WTC11 (cell line): ENCODE measurements around the gene GDPGP1. TPM values are rescaled to one million over a fixed set of nuclear protein-coding genes. Genes with fewer than 3 reads are reported as not detected.

Source experiments
- ATAC-seq: fragments of 200-7000 bp; cut with Tn5 transposase; 2 replicates; pipeline ENCODE4 v1.10.0; 2021; ENCODE audit warnings: mild to moderate bottlenecking, moderate library complexity
- CTCF ChIA-PET: fragments of 300-600 bp; sonication (Branson Sonifier 250); formaldehyde crosslinking; loops from one replicate; lab custom pipeline; 2021; ENCODE audit warnings: antibody characterized with exemption; lab: Charles Lee
- POLR2A ChIA-PET: fragments of 350-600 bp; sonication (Branson Sonifier 250); formaldehyde crosslinking; loops from one replicate; lab custom pipeline; 2021; ENCODE audit warnings: antibody characterized with exemption; lab: Charles Lee
- DNase-seq: peaks from one replicate; pipeline ENCODE4 v3.0.0; 2021; ENCODE audit warnings: low spot score
- H3K27ac Mint-ChIP-seq: 2 replicates; pipeline ENCODE4 v1.8.0; 2021; ENCODE audit warnings: mixed read lengths
- H3K27me3 Mint-ChIP-seq: 2 replicates; pipeline ENCODE4 v1.8.0; 2021; ENCODE audit warnings: low read depth, mild to moderate bottlenecking, moderate library complexity, mixed read lengths
- H3K36me3 Mint-ChIP-seq: 2 replicates; pipeline ENCODE4 v1.8.0; 2021; ENCODE audit warnings: mixed read lengths
- H3K4me1 Mint-ChIP-seq: 2 replicates; pipeline ENCODE4 v1.8.0; 2022; ENCODE audit warnings: mixed read lengths
- H3K4me3 Mint-ChIP-seq: 2 replicates; pipeline ENCODE4 v1.8.0; 2021; ENCODE audit warnings: mild to moderate bottlenecking, moderate library complexity, mixed read lengths
- H3K9me3 Mint-ChIP-seq: 2 replicates; pipeline ENCODE4 v1.8.0; 2021; ENCODE audit warnings: mixed read lengths
- AFF4 ChIP-seq: sonication (generic); formaldehyde crosslinking; IDR thresholded peaks from 2 replicates; pipeline ENCODE4 v1.8.1; 2023; ENCODE audit warnings: mild to moderate bottlenecking, missing genetic modification reagents, borderline replicate concordance
- GRHL2 ChIP-seq: fragments of 250-450 bp; sonication (Bioruptor Pico); IDR thresholded peaks from 2 replicates; pipeline ENCODE4 v1.8.0; 2022; ENCODE audit warnings: mild to moderate bottlenecking, moderate library complexity; ENCODE audit not compliant: insufficient replicate concordance, severe bottlenecking
- GTF2I ChIP-seq: fragments of 250-450 bp; sonication (Bioruptor Pico); conservative IDR thresholded peaks from 2 replicates; pipeline ENCODE4 v1.4.0; 2021; ENCODE audit warnings: mild to moderate bottlenecking
- JAZF1 ChIP-seq: fragments of 250-450 bp; sonication (Bioruptor Pico); IDR thresholded peaks from 2 replicates; pipeline ENCODE4 v1.9.0; 2021; ENCODE audit warnings: moderate library complexity, mild to moderate bottlenecking, inconsistent platforms
- MAX ChIP-seq: sonication (generic); formaldehyde crosslinking; IDR thresholded peaks from 2 replicates; pipeline ENCODE4 v1.8.0; 2022; ENCODE audit warnings: mild to moderate bottlenecking, missing genetic modification reagents
- MYBL2 ChIP-seq: sonication (generic); formaldehyde crosslinking; IDR thresholded peaks from 2 replicates; pipeline ENCODE4 v1.8.1; 2023; ENCODE audit warnings: mild to moderate bottlenecking, moderate library complexity, missing genetic modification reagents
- NR2C2 ChIP-seq: sonication (generic); formaldehyde crosslinking; IDR thresholded peaks from 2 replicates; pipeline ENCODE4 v1.8.0; 2022; ENCODE audit warnings: mild to moderate bottlenecking, missing genetic modification reagents
- PREB ChIP-seq: sonication (generic); formaldehyde crosslinking; IDR thresholded peaks from 2 replicates; pipeline ENCODE4 v1.8.1; 2022; ENCODE audit warnings: mild to moderate bottlenecking, missing genetic modification reagents, moderate library complexity, borderline replicate concordance
- RELA ChIP-seq: sonication (generic); formaldehyde crosslinking; IDR thresholded peaks from 2 replicates; pipeline ENCODE4 v1.8.1; 2022; ENCODE audit warnings: missing genetic modification reagents, mild to moderate bottlenecking, borderline replicate concordance
- SP1 ChIP-seq: sonication (generic); formaldehyde crosslinking; conservative IDR thresholded peaks from 2 replicates; pipeline ENCODE4 v1.8.1; 2022; ENCODE audit warnings: missing genetic modification reagents
- USF1 ChIP-seq: sonication (generic); formaldehyde crosslinking; IDR thresholded peaks from 2 replicates; pipeline ENCODE4 v1.8.0; 2022; ENCODE audit warnings: mild to moderate bottlenecking, missing genetic modification reagents
- ZMAT4 ChIP-seq: fragments of 250-450 bp; sonication (Bioruptor Pico); IDR thresholded peaks from 2 replicates; pipeline ENCODE4 v1.9.0; 2021; ENCODE audit warnings: mild to moderate bottlenecking
- ZSCAN18 ChIP-seq: fragments of 250-450 bp; sonication (Bioruptor Pico); IDR thresholded peaks from 2 replicates; pipeline ENCODE4 v2.1.2; 2022; ENCODE audit warnings: mild to moderate bottlenecking, moderate library complexity
- total RNA-seq: library from RNA; stranded (reverse); gene quantifications from 3 replicates; pipeline ENCODE4 v1.2.3, GENCODE V29; 2021

Gene GDPGP1
- total RNA-seq, 1 experiment from 2014 or later: 2.6 TPM

GRCh38 chr15:90208356-90208755, 25.7 kb upstream of the GDPGP1 start (continued):
- no peak for TF ChIP-seq GRHL2 (CRISPR knock-in tag)

GRCh38 chr15:90209591-90209990, 24.4 kb upstream of the GDPGP1 start:
- POLR2A ChIA-PET: no interaction called here
- DNase-seq (no peak), ATAC-seq (no peak)
- Mint-ChIP-seq H3K27ac (no peak overlapping the region), H3K4me1 (peaks cover 2% of the 10 kb centered on the region; the same call in 1 of the 2 replicates), H3K9me3 (no peaks in the 10 kb centered on the region), H3K4me3 (no peak overlapping the region), H3K36me3 (peaks cover 12% of the 10 kb centered on the region; the same call in 1 of the 2 replicates), H3K27me3 (no peaks in the 10 kb centered on the region)
- CTCF ChIA-PET: interaction anchor here (2.7 kb wide), 1 partner anchor 12 kb away, joined by 8 read pairs; no protein-coding TSS in a partner anchor
- no peak for TF ChIP-seq USF1 (CRISPR knock-in tag)
- no peak for TF ChIP-seq MYBL2 (CRISPR knock-in tag)
- TF ChIP-seq PREB: no peak
- no peak for TF ChIP-seq GTF2I (CRISPR knock-in tag)
- no peak for TF ChIP-seq SP1 (CRISPR knock-in tag)
- no peak for TF ChIP-seq NR2C2 (CRISPR knock-in tag)
- no peak for TF ChIP-seq ZMAT4 (CRISPR knock-in tag)
- no peak for TF ChIP-seq ZSCAN18 (CRISPR knock-in tag)
- TF ChIP-seq, all 79 proteins: peak for 0

- H3K27ac Mint-ChIP-seq: peak overlapping the region; percentile 80; the same call in 1 of the 2 replicates
- ChIA-PET CTCF (interaction anchor here (2.7 kb wide), 1 partner anchor 11 kb away, joined by 8 read pairs; no protein-coding TSS in a partner anchor), POLR2A (no interaction called here)
- no peaks in the 10 kb centered on the region for H3K9me3 Mint-ChIP-seq
- DNase-seq (no peak), ATAC-seq (no peak)
- TF ChIP-seq MAX (CRISPR knock-in tag): no peak
- TF ChIP-seq JAZF1 (CRISPR knock-in tag): no peak
- no peak for TF ChIP-seq AFF4 (CRISPR knock-in tag)
- no peak for TF ChIP-seq GTF2I (CRISPR knock-in tag)
- TF ChIP-seq RELA (CRISPR knock-in tag): no peak
- H3K36me3 Mint-ChIP-seq: peaks cover 12% of the 10 kb centered on the region; the same call in 1 of the 2 replicates
- no peaks in the 10 kb centered on the region for H3K27me3 Mint-ChIP-seq
- H3K4me1 Mint-ChIP-seq: peaks cover 4% of the 10 kb centered on the region; the same call in 1 of the 2 replicates
- no peak overlapping the region for H3K4me3 Mint-ChIP-seq
Measured at GRCh38 chr15:90210593-90210992, 23.4 kb upstream of the GDPGP1 start.
